ENCODE measurements around the gene MYMK.
A peak's percentile ranks its signal among the peaks of the same experiment; 100 is the strongest.

The MYMK gene

DNA sequence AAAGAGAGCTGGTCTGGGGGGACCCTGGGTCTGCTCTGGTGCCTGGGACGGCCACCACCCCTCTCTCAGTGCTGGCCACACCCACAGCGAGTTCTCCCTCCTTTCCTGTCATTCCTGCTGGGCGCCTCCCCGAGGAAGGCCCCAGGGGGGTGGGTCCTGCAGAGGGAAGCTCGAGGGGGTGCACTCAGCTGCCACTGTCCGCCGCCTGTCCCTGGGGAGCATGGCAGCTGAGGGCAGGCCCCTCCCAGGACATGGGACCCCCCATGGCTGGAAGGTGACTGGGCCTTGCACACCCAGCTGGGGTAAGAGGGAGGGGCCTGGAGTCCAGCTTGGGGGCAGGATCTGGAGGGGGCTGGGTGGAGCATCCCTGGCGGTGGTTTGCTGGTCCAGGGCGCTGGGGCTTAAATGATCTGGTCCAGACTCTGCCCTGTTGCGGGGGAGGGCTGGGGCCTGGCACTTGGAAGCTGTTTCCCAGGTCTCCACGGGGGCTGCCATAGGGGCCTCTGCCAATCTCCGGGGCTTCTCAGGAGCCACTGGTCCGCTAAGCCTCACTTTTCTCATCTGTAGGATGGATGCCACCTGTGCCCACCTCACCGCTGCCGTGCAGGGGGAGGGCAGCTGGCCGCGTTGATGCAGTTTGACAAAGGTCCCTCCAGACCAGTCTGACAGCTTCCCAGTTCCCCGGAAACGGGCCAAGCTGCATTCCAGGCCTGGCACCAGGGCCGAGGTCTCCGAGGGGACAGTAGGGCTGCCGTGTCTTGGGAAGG, 39.9 kb downstream of the MYMK start:
- no peak overlapping the region for H3K27ac ChIP-seq (ENCODE audit: low read length)
- no peaks in the 10 kb centered on the region for H3K4me1 ChIP-seq (ENCODE audit: control insufficient read depth in 1 of 2, insufficient read depth in 2 of 2, low read length in 2 of 2)
- H3K4me3 ChIP-seq (ENCODE audit: low read depth in 1 of 2, low read length in 2 of 2) = no peak overlapping the region
- H3K27me3 ChIP-seq (ENCODE audit: low read depth, low read length) = no peaks in the 10 kb centered on the region
- no peaks in the 10 kb centered on the region for H3K9me3 ChIP-seq (ENCODE audit: control insufficient read depth in 1 of 2, low read length in 2 of 2)
- H3K36me3 ChIP-seq (ENCODE audit: control insufficient read depth in 1 of 2, insufficient read depth in 2 of 2, low read length in 2 of 2) = no peaks in the 10 kb centered on the region

- Histone ChIP-seq H3K4me1 (ENCODE audit: control insufficient read depth in 1 of 2, insufficient read depth in 2 of 2, low read length in 2 of 2) (peaks cover 0 to 10% of the 10 kb centered on the region in 2 donors), H3K27ac (ENCODE audit: low read length) (no peak overlapping the region), H3K4me3 (ENCODE audit: low read depth in 1 of 2, low read length in 2 of 2) (no peak overlapping the region), H3K27me3 (ENCODE audit: low read depth, low read length) (no peaks in the 10 kb centered on the region), H3K9me3 (ENCODE audit: control insufficient read depth in 1 of 2, low read length in 2 of 2) (no peaks in the 10 kb centered on the region), H3K36me3 (ENCODE audit: control insufficient read depth in 1 of 2, insufficient read depth in 2 of 2, low read length in 2 of 2) (no peaks in the 10 kb centered on the region)
Observed at GRCh38 chr9:133483611-133484010, 41.1 kb downstream of the MYMK start.

- Histone ChIP-seq H3K27me3 (ENCODE audit: low read depth, low read length) (no peaks in the 10 kb centered on the region), H3K27ac (ENCODE audit: low read length) (no peak within 1 kb of the TSS), H3K4me1 (ENCODE audit: control insufficient read depth in 1 of 2, insufficient read depth in 2 of 2, low read length in 2 of 2) (peaks cover 0 to 16% of the 10 kb centered on the region in 2 donors), H3K4me3 (ENCODE audit: low read depth in 1 of 2, low read length in 2 of 2) (peak within 1 kb of the TSS; percentile 56 to 80), H3K36me3 (ENCODE audit: control insufficient read depth in 1 of 2, insufficient read depth in 2 of 2, low read length in 2 of 2) (no peaks in the 10 kb centered on the region), H3K9me3 (ENCODE audit: control insufficient read depth in 1 of 2, low read length in 2 of 2) (no peaks in the 10 kb centered on the region)
Observed at GRCh38 chr9:133478851-133479711, 45.7 kb downstream of the MYMK start, which contains the start of gene SLC2A6. Gene SLC2A6, minus strand, starts transcription at chr9:133479099. Its CDS starts 40 bp downstream, at chr9:133479059.

GRCh38 chr9:133477992-133478850, 46.5 kb downstream of the MYMK start:
- H3K27me3 ChIP-seq (ENCODE audit: low read depth, low read length) = no peaks in the 10 kb centered on the region
- H3K4me1 ChIP-seq (ENCODE audit: control insufficient read depth in 1 of 2, insufficient read depth in 2 of 2, low read length in 2 of 2) = peaks cover 0 to 16% of the 10 kb centered on the region in 2 donors
- no peak overlapping the region for H3K27ac ChIP-seq (ENCODE audit: low read length)
- H3K9me3 ChIP-seq (ENCODE audit: control insufficient read depth in 1 of 2, low read length in 2 of 2) = no peaks in the 10 kb centered on the region
- H3K36me3 ChIP-seq (ENCODE audit: control insufficient read depth in 1 of 2, insufficient read depth in 2 of 2, low read length in 2 of 2) = no peaks in the 10 kb centered on the region
- peak overlapping the region; percentile 21 to 80 for H3K4me3 ChIP-seq (ENCODE audit: low read depth in 1 of 2, low read length in 2 of 2)

- H3K36me3 ChIP-seq (ENCODE audit: control insufficient read depth in 1 of 2, insufficient read depth in 2 of 2, low read length in 2 of 2) = no peaks in the 10 kb centered on the region
- H3K4me3 ChIP-seq (ENCODE audit: low read depth in 1 of 2, low read length in 2 of 2) = no peak overlapping the region
- H3K27ac ChIP-seq (ENCODE audit: low read length) = no peak overlapping the region
- peaks cover 0 to 16% of the 10 kb centered on the region in 2 donors for H3K4me1 ChIP-seq (ENCODE audit: control insufficient read depth in 1 of 2, insufficient read depth in 2 of 2, low read length in 2 of 2)
- no peaks in the 10 kb centered on the region for H3K27me3 ChIP-seq (ENCODE audit: low read depth, low read length)
- H3K9me3 ChIP-seq (ENCODE audit: control insufficient read depth in 1 of 2, low read length in 2 of 2) = no peaks in the 10 kb centered on the region
Observed at GRCh38 chr9:133477461-133477860, 47.3 kb downstream of the MYMK start.

DNA sequence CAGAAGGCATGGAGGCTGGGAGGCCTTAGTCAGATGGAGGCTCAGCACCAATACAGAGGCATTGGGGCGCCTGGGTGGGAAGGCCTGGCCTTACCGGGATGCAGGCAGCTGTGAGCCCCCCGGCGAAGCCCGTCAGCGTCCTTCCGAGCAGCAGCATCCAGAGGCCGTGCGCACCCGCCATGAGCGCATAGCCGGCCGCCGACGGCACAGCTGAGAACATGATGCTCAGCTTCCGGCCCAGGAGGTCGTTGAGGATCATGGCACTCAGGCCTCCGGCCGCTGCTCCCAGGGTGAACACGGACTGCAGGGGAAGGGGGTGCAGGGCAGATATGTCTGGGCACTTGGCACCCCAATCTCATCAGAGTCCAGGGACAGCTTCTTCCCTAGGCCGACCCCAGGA, 47.8 kb downstream of the MYMK start:
- Histone ChIP-seq H3K27ac (ENCODE audit: low read length) (no peak overlapping the region), H3K36me3 (ENCODE audit: control insufficient read depth in 1 of 2, insufficient read depth in 2 of 2, low read length in 2 of 2) (no peaks in the 10 kb centered on the region), H3K4me3 (ENCODE audit: low read depth in 1 of 2, low read length in 2 of 2) (no peak overlapping the region), H3K4me1 (ENCODE audit: control insufficient read depth in 1 of 2, insufficient read depth in 2 of 2, low read length in 2 of 2) (peaks cover 0 to 16% of the 10 kb centered on the region in 2 donors), H3K27me3 (ENCODE audit: low read depth, low read length) (no peaks in the 10 kb centered on the region), H3K9me3 (ENCODE audit: control insufficient read depth in 1 of 2, low read length in 2 of 2) (no peaks in the 10 kb centered on the region)

DNA sequence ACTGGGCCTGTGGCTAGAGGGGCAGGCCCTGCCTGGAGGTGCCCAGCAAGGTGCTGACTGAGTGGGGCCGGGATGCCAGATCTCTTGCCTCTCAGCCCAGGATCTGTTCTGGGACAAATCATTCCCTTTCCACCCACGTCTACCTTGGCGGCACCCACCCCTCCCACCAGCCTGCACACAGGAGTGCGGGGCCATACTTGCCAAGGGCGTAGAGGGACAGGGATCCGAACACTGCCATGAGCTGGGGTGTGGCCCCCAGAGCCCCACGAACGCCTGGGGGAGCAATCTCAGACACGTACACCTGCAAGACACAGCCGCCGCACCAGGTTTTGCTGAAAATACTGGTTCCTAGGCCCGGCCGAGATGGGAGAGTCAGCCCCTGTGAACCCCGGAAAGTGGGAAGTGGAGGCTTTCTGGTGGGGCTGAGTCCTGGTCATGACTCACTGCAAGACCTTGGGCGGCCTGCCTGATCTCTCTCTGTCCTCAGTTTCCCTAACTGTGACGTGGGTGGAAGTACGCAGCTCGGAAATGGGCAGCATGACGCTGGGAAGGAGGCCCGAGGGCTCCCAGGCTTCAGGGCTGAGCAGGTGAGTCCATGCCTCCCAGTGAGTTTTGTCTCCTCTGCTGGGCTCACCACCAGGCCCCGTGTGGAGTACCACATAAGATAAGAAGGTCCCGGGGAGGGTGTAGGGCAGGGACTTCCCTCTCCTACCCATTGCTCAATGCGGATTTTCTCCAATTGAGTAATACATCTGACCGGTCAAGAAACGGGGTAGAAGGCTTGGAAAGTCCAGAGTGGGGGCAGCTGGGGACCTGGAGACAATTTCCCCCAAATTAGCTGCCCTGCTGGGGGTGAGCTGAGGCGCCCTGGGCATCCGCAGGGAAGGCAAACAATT, 48.5 kb downstream of the MYMK start:
- H3K4me3 ChIP-seq (ENCODE audit: low read depth in 1 of 2, low read length in 2 of 2) = no peak overlapping the region
- H3K9me3 ChIP-seq (ENCODE audit: control insufficient read depth in 1 of 2, low read length in 2 of 2) = no peaks in the 10 kb centered on the region
- peaks cover 0 to 16% of the 10 kb centered on the region in 2 donors for H3K4me1 ChIP-seq (ENCODE audit: control insufficient read depth in 1 of 2, insufficient read depth in 2 of 2, low read length in 2 of 2)
- H3K27ac ChIP-seq (ENCODE audit: low read length) = no peak overlapping the region
- H3K27me3 ChIP-seq (ENCODE audit: low read depth, low read length) = no peaks in the 10 kb centered on the region
- no peaks in the 10 kb centered on the region for H3K36me3 ChIP-seq (ENCODE audit: control insufficient read depth in 1 of 2, insufficient read depth in 2 of 2, low read length in 2 of 2)

DNA sequence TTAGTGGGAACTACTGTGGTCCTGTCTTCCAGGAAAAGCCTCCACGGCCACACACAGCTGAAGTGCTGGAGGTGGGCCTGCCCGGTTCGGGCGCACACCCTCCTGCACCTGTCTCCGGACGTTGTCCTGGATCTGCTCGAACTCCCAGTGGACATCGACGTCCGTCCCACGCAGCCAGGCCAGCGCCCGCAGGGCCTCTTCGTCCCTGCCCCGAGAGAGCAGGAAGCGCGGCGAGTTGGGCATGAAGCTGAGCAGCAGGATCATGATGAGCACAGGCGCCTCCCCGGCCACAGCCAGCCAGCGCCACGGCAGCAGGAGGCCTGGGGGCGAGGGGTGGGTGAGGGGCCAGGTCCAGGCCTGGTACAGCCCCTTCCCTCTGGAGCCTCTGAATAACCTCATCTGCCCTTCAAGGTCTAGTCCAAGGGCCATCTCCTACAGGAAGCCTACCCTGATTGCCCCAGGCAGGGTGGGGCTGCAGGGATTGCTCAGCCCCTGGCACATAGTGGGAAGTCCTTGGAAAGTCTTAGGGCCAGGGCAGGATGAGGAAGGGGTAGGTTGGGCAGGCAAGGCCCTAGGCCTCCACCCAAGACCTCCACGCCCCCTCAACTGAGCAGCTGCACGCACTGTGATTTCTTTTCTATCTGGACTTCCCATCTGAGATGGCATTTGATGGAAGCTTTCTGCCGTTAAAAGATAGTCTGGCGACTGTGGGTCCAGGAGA, 49.3 kb downstream of the MYMK start:
- no peaks in the 10 kb centered on the region for H3K9me3 ChIP-seq (ENCODE audit: control insufficient read depth in 1 of 2, low read length in 2 of 2)
- H3K27ac ChIP-seq (ENCODE audit: low read length) = no peak overlapping the region
- H3K4me1 ChIP-seq (ENCODE audit: control insufficient read depth in 1 of 2, insufficient read depth in 2 of 2, low read length in 2 of 2) = peaks cover 0 to 16% of the 10 kb centered on the region in 2 donors
- H3K4me3 ChIP-seq (ENCODE audit: low read depth in 1 of 2, low read length in 2 of 2) = no peak overlapping the region
- no peaks in the 10 kb centered on the region for H3K36me3 ChIP-seq (ENCODE audit: control insufficient read depth in 1 of 2, insufficient read depth in 2 of 2, low read length in 2 of 2)
- no peaks in the 10 kb centered on the region for H3K27me3 ChIP-seq (ENCODE audit: low read depth, low read length)

DNA sequence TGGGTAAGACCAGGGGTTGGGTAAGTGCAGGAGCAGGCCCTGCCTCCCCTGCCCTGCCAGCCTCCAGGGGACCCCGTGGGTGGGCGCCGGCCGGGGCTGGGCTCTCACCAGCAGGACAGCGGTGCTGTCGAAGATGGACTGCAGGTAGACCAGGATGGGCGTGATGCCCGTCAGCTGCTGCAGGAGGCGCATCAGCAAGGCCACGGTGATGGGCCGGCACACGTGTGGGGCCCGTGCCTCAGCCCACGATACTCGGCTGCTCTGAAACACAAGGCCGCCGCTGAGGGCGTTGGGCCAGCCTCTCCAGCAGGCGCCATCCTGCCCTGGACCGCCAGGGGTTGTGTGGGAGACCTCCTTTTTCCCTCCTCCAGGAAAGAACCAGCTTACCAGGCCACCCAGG, 49.9 kb downstream of the MYMK start:
- no peaks in the 10 kb centered on the region for H3K36me3 ChIP-seq (ENCODE audit: control insufficient read depth in 1 of 2, insufficient read depth in 2 of 2, low read length in 2 of 2)

GRCh38 chr9:133474215-133474614, 50.5 kb downstream of the MYMK start:
- H3K36me3 ChIP-seq (ENCODE audit: control insufficient read depth in 1 of 2, insufficient read depth in 2 of 2, low read length in 2 of 2) = peaks cover 0 to 4% of the 10 kb centered on the region in 2 donors
- H3K9me3 ChIP-seq (ENCODE audit: control insufficient read depth in 1 of 2, low read length in 2 of 2) = no peaks in the 10 kb centered on the region
- no peak overlapping the region for H3K27ac ChIP-seq (ENCODE audit: low read length)
- no peak overlapping the region for H3K4me3 ChIP-seq (ENCODE audit: low read depth in 1 of 2, low read length in 2 of 2)
- no peaks in the 10 kb centered on the region for H3K27me3 ChIP-seq (ENCODE audit: low read depth, low read length)
- peaks cover 0 to 11% of the 10 kb centered on the region in 2 donors for H3K4me1 ChIP-seq (ENCODE audit: control insufficient read depth in 1 of 2, insufficient read depth in 2 of 2, low read length in 2 of 2)

More for the DNA sequence above, 49.9 kb downstream of the MYMK start:
- Histone ChIP-seq H3K4me1 (ENCODE audit: control insufficient read depth in 1 of 2, insufficient read depth in 2 of 2, low read length in 2 of 2) (peaks cover 0 to 16% of the 10 kb centered on the region in 2 donors), H3K27me3 (ENCODE audit: low read depth, low read length) (no peaks in the 10 kb centered on the region), H3K27ac (ENCODE audit: low read length) (no peak overlapping the region), H3K4me3 (ENCODE audit: low read depth in 1 of 2, low read length in 2 of 2) (no peak overlapping the region), H3K9me3 (ENCODE audit: control insufficient read depth in 1 of 2, low read length in 2 of 2) (no peaks in the 10 kb centered on the region)
